Panc1 (cell line): ENCODE measurements around the gene ZBTB20.

Source experiments
- POLR2AphosphoS5 ChIP-seq: IDR thresholded peaks from 2 replicates; pipeline ENCODE4 v1.6.1; 2012; ENCODE audit warnings: mild to moderate bottlenecking, low read depth, low read length, moderate library complexity
- TCF7L2 ChIP-seq: IDR thresholded peaks from 2 replicates; pipeline ENCODE4 v1.6.1; 2011; ENCODE audit warnings: mild to moderate bottlenecking, low read depth, low read length, inconsistent platforms
- TF ChIP-seq, protein P1 (sequence below): fragments of 450-650 bp; IDR thresholded peaks from 2 replicates; pipeline ENCODE4 v1.5.1; 2017; ENCODE audit warnings: mild to moderate bottlenecking
- TF ChIP-seq, protein P2 (sequence below), 2 experiments: IDR thresholded peaks; 2 replicates each; pipeline ENCODE4 v1.6.1; 2011 to 2012; ENCODE audit warnings: low read depth in 2 of 2, control low read depth in 1 of 2, low read length in 1 of 2, mild to moderate bottlenecking in 1 of 2, moderate library complexity in 1 of 2; ENCODE audit not compliant: insufficient read depth in 1 of 2

DNA sequence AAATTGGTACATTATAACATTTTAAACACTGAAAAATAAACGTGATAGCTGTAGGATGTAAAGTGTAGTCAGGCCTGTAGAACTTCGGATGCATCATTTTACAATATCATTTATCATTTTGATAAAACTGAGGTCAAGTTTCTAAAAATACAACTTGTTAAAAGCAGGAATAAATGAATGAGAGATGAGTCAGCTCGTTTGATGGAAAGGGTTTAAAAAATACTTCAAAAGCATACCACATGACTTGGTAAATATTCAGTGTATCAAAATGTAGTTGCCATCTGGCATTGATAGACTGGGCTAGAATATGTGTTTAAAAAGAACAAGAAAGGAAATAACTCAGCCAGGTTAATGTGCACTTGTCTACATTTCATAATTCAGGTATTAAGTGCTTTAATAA, 496.3 kb downstream of the ZBTB20 start:
- TF ChIP-seq, protein P1, sequence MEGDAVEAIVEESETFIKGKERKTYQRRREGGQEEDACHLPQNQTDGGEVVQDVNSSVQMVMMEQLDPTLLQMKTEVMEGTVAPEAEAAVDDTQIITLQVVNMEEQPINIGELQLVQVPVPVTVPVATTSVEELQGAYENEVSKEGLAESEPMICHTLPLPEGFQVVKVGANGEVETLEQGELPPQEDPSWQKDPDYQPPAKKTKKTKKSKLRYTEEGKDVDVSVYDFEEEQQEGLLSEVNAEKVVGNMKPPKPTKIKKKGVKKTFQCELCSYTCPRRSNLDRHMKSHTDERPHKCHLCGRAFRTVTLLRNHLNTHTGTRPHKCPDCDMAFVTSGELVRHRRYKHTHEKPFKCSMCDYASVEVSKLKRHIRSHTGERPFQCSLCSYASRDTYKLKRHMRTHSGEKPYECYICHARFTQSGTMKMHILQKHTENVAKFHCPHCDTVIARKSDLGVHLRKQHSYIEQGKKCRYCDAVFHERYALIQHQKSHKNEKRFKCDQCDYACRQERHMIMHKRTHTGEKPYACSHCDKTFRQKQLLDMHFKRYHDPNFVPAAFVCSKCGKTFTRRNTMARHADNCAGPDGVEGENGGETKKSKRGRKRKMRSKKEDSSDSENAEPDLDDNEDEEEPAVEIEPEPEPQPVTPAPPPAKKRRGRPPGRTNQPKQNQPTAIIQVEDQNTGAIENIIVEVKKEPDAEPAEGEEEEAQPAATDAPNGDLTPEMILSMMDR: no peak
- TF ChIP-seq, protein P2, sequence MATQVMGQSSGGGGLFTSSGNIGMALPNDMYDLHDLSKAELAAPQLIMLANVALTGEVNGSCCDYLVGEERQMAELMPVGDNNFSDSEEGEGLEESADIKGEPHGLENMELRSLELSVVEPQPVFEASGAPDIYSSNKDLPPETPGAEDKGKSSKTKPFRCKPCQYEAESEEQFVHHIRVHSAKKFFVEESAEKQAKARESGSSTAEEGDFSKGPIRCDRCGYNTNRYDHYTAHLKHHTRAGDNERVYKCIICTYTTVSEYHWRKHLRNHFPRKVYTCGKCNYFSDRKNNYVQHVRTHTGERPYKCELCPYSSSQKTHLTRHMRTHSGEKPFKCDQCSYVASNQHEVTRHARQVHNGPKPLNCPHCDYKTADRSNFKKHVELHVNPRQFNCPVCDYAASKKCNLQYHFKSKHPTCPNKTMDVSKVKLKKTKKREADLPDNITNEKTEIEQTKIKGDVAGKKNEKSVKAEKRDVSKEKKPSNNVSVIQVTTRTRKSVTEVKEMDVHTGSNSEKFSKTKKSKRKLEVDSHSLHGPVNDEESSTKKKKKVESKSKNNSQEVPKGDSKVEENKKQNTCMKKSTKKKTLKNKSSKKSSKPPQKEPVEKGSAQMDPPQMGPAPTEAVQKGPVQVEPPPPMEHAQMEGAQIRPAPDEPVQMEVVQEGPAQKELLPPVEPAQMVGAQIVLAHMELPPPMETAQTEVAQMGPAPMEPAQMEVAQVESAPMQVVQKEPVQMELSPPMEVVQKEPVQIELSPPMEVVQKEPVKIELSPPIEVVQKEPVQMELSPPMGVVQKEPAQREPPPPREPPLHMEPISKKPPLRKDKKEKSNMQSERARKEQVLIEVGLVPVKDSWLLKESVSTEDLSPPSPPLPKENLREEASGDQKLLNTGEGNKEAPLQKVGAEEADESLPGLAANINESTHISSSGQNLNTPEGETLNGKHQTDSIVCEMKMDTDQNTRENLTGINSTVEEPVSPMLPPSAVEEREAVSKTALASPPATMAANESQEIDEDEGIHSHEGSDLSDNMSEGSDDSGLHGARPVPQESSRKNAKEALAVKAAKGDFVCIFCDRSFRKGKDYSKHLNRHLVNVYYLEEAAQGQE (IDR thresholded peaks at IDR 0.05; ENCODE audit: insufficient read depth in 1 of 2, low read depth in 2 of 2, low read length in 1 of 2): no peak
- no peak for TF ChIP-seq POLR2AphosphoS5
- no peak for TF ChIP-seq TCF7L2
